Bronchial epithelial cell (primary cell): Measurements from ENCODE around the gene SEC24D. TPM values are rescaled to one million over a fixed set of nuclear protein-coding genes. Genes with fewer than 3 reads are reported as not detected.

Source experiments
- DNase-seq: peaks from one replicate; pipeline ENCODE4 v3.0.0-alpha.2; 2010; ENCODE audit warnings: low read depth
- FAIRE-seq: peaks from 2 replicates; lab custom pipeline; 2011; peaks lifted over from hg19 to GRCh38; lab: Jason Lieb, UNC
- H3K27me3 ChIP-seq: 2 replicates; pipeline ENCODE4 v1.5.1; 2011; ENCODE audit warnings: low read length; ENCODE audit not compliant: control insufficient read depth, insufficient read depth
- H3K36me3 ChIP-seq: 2 replicates; pipeline ENCODE4 v1.5.1; 2011; ENCODE audit warnings: low read length; ENCODE audit not compliant: control insufficient read depth, insufficient read depth
- H3K4me3 ChIP-seq: 2 replicates; pipeline ENCODE4 v1.5.1; 2011; ENCODE audit warnings: mild to moderate bottlenecking, low read depth, low read length, control low read depth
- total RNA-seq: library from RNA; depleted of rRNA; stranded (reverse); fragments of >200 nt; gene quantifications from 2 replicates; pipeline ENCODE4 v1.2.1, GENCODE V29; 2014
- TF ChIP-seq, protein P1 (sequence below): IDR thresholded peaks from 2 replicates; pipeline ENCODE4 v1.5.1; 2011; ENCODE audit warnings: mild to moderate bottlenecking, moderate library complexity, low read length, control low read depth, inconsistent platforms; ENCODE audit not compliant: insufficient read depth, severe bottlenecking

The SEC24D gene
- total RNA-seq, 1 donor from 2014 or later = 18.4 TPM

DNA sequence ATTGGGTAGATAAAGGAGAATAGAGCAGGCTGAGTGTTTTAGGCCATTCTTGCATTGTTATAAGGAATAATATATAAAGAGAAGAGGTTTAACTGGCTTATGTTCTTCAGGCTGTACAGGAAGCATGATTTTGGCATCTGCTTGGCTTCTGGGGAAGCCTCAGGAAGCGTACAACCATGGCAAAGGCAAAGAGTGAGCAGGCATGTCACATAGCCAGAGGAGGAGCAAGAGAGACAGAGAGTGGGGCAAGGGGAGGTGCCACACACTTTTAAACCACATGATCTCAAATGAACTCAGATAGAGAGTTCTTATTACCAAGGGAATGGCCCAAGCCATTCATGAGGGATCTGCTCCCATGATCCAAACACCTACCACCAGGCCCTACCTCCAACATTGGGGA, 155.1 kb downstream of the SEC24D start:
- DNase-seq = no peak
- no peak for FAIRE-seq
- TF ChIP-seq, protein P1, sequence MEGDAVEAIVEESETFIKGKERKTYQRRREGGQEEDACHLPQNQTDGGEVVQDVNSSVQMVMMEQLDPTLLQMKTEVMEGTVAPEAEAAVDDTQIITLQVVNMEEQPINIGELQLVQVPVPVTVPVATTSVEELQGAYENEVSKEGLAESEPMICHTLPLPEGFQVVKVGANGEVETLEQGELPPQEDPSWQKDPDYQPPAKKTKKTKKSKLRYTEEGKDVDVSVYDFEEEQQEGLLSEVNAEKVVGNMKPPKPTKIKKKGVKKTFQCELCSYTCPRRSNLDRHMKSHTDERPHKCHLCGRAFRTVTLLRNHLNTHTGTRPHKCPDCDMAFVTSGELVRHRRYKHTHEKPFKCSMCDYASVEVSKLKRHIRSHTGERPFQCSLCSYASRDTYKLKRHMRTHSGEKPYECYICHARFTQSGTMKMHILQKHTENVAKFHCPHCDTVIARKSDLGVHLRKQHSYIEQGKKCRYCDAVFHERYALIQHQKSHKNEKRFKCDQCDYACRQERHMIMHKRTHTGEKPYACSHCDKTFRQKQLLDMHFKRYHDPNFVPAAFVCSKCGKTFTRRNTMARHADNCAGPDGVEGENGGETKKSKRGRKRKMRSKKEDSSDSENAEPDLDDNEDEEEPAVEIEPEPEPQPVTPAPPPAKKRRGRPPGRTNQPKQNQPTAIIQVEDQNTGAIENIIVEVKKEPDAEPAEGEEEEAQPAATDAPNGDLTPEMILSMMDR = no peak
- Histone ChIP-seq H3K36me3 (no peaks in the 10 kb centered on the region), H3K4me3 (no peak overlapping the region), H3K27me3 (no peaks in the 10 kb centered on the region)

DNA sequence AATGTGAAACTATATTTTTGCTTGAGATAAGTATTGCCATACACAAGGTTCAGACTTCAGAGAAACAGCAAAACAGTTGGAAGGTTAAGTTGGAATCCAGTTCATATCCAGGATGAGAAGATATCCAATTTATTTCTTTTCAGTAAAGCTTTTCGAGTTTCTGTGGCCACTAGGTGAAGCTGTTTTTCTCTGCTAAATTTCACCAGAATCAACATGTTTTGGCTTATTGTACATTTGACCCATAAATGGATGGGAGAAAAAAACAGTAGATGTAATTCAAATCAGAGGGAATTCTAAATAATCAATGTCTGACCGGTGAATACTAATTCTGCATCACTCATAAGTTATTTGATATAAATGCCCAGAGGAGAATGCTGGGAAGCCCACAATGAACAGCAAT, 159.8 kb downstream of the SEC24D start:
- TF ChIP-seq, protein P1 = no peak
- FAIRE-seq = no peak
- no peak overlapping the region for H3K4me3 ChIP-seq
- no peak for DNase-seq
- no peaks in the 10 kb centered on the region for H3K36me3 ChIP-seq
- H3K27me3 ChIP-seq = no peaks in the 10 kb centered on the region

Other genes with a start within 250 kb of the SEC24D start
- 18.8 and 32.9 TPM in 2 replicates for gene METTL14, start 150.7 kb downstream of the SEC24D start, total RNA-seq
- gene SYNPO2, start 52.7 kb upstream of the SEC24D start, total RNA-seq = 0.13 and 0.26 TPM in 2 replicates